HG03439 (cell line): ENCODE results near the gene FBXO9.

Experiments used
- ATAC-seq: cut with Tn5 transposase; IDR thresholded peaks from one replicate; pipeline ENCODE4 v1.9.1; 2021; ENCODE audit warnings: mild to moderate bottlenecking, moderate library complexity; ENCODE audit not compliant: unreplicated experiment

FBXO9 gene

DNA sequence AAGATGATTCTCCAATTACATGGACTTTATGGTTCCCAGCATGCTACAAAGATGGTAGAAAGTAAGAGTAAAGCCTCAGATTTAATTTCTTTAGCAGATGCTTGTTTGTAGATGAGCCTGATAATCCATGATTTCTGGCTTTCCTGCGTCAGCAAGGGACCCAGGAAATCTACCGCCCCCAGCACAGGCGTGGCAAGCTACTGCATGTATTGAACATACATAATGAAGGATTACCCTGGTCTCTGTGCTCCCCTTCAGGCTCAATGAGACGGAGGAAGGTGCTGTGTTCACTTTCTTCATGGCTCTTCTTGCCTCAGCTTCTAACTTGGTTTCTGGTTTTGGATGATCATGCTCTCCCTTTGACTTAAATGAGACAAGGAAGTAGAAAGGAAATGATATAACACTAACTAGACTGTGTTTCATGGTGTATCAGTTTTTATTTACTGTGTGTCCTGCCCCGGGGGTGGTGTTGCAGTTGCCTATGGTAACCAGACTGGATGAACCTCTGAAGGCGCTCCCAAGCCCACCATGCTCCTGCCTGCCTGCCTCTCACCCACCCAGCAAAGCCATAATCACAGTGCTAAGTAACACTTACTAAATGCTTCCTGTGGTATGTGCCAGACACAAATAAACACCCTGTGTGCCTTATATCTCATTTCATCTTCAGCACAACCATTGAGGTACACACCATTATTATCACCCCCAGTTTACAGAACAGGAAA, 65.5 kb downstream of the FBXO9 start:
- no peak for ATAC-seq

- no peak for ATAC-seq
Observed at GRCh38 chr6:53133961-53134360, 68.8 kb downstream of the FBXO9 start.

DNA sequence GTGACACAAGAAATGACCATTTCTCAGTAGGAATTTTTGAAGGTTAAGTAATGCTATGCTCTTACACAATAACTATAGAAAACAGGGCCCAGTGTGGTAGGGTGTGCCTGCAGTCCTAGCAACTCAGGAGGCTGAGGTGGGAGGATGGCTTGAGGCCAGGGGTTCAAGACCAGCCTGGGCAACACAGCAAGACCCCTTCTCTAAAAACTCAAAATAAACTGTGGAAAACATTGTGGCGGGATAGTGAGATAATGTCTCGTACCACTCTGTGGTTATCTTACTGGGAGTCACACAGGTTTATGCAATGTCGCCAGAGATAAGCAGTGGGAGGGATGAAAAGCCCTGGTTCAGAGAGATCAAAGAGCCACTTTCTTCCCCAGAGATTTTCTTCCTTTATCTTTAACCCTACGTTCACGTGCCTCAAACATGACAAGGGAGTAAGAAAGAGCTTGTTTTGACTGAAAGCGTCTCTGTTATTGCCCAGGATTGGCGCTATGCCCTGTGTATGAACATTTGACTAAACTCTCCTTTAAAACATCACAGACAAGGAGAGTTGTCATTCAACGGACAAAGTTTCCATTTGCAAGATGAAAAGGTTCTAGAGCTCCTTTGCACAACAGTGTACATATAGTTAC, 69.5 kb downstream of the FBXO9 start:
- no peak for ATAC-seq

DNA sequence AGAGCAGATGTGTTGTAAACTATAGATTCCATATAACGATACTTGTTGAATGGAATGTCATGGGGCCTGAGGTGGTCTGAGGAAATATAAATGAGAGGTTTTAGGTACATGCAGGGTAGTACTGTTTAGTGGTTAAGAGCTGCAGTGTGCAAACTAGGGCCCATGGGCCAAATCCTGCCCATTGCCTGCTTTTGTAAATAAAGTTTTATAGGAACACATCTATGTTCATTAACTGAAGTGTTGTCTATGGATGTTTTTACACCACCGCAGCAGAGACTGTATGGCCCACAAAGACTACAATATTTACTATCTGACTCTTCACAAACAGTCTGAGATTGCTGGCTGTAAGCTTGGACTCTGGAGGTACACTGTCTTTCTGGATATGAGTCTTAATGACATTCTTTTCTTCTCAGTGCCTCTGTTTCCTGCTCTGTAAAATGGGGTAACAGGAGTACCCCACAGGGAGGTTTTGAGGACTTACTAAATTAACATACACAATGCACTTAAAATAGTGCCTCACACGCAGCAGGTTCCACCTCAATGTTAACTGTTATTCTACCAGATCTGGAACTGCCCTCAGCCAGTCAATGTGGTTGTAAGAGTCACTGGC, 70.9 kb downstream of the FBXO9 start:
- no peak for ATAC-seq

DNA sequence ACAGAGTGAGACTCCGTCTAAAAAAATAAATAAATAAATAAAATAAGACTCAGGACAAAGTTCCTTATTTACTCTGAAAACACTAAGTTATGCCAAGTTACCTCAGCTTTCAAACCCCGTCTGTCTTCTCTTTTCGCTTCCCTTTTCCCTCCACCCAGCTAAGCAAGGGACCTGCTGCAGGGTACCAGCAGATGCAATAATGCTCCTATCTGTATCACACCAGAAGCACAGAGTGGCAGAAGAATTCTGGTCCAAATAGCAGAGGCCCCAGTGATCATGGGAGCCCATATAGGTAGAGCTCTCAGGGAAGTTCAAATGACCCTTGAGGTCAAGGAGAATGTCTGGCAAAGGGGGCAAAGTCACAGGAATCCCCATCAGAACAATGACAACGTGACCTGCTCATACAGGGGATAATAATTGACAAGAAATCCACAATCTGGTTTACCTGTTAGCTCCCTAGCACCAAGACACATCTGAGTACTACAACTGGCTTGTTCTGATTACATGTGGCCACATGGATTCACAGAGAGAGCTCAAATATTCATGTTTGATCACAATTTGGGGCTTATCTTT, 74.7 kb downstream of the FBXO9 start:
- ATAC-seq, result no peak

DNA sequence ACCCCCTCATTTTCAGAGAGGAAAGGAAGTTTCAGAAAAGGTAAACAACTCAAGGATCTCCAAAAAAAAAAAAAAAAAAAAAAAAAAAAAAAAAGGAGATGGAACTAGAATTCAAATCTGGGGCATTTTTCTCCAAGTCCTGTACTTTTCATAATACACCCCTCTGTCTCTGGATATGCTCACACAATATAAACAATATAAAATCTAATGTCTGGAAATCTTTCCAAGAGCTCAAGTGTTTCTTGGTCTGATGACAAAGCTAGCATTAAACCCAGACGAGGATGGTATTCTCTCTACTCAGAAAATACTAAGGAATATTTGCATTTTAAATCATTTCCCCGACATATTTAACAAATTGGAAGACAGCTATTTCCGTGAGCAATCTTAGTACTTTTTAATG, 77.6 kb downstream of the FBXO9 start:
- no peak for ATAC-seq

- no peak for ATAC-seq
Observed at GRCh38 chr6:53143710-53144109, 78.5 kb downstream of the FBXO9 start.

DNA sequence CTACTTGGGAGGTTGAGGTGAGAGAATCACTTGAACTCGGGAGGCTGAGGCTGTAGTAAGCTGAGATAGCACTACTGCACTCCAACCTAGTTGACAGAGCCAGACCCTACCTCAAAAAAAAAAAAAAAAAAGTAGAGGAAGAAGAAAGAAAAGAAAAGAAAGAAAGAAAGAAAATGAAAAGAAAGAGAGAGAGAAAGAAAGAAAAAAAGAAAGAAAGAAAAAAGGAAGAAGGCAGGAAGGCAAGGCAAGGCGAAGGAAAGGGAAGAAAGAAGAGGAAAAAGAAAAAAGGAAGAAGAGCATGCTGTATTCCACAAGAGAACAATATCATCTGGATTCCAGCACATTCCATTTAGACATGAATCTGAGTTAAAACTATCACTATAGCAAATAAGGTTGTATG, 79.6 kb downstream of the FBXO9 start:
- ATAC-seq, result no peak

GRCh38 chr6:53148684-53149083, 83.5 kb downstream of the FBXO9 start, which contains the start of gene GCM1:
Gene GCM1, minus strand, starts transcription at chr6:53148841. Its CDS starts 3,209 bp downstream, at chr6:53145632.
- ATAC-seq, result no peak
